CD4-positive, alpha-beta T cell (primary cell): ENCODE data around the gene TTC21B. TPM values are rescaled to one million over a fixed set of nuclear protein-coding genes. Genes with fewer than 3 reads are reported as not detected.

ENCODE experiments used
- ATAC-seq: fragments of 200-7000 bp; cut with Tn5 transposase; one replicate; pipeline ENCODE4 v1.10.0; 2022; ENCODE audit warnings: mild to moderate bottlenecking; ENCODE audit not compliant: poor library complexity
- CTCF ChIA-PET: fragments of 350-600 bp; sonication (Branson Sonifier 250); formaldehyde crosslinking; loops from one replicate; lab custom pipeline; 2021; ENCODE audit warnings: antibody characterized with exemption, inconsistent platforms; lab: Charles Lee
- POLR2A ChIA-PET: fragments of 350-600 bp; sonication (Branson Sonifier 250); formaldehyde crosslinking; loops from one replicate; lab custom pipeline; 2021; ENCODE audit warnings: antibody characterized with exemption, inconsistent platforms; lab: Charles Lee
- DNase-seq, 14 experiments: peaks; one replicate each; pipeline ENCODE4 v3.0.0-alpha.2; 2013 to 2020; ENCODE audit warnings: mixed read lengths in 2 of 14
- H3K27ac ChIP-seq, 2 donors: one replicate each; pipeline versions ENCODE4 v1.5.1 to v1.7.0; 2013; ENCODE audit warnings: low read length in 2 of 2, low read depth in 1 of 2, mild to moderate bottlenecking in 1 of 2
- H3K27me3 ChIP-seq, 2 experiments: 1 replicate in 1 of 2; 2 replicates in 1 of 2; pipeline versions ENCODE4 v1.6.1 to v1.7.0; 2013; ENCODE audit warnings: low read length in 2 of 2, control low read depth in 1 of 2, mild to moderate bottlenecking in 1 of 2, moderate library complexity in 1 of 2; ENCODE audit not compliant: insufficient read depth in 2 of 2, control insufficient read depth in 1 of 2
- H3K36me3 ChIP-seq: one replicate; pipeline ENCODE4 v1.6.1; 2013; ENCODE audit warnings: low read length, control low read depth; ENCODE audit not compliant: insufficient read depth
- H3K4me1 ChIP-seq: one replicate; pipeline ENCODE4 v1.6.1; 2013; ENCODE audit warnings: low read length, control low read depth; ENCODE audit not compliant: insufficient read depth
- H3K4me3 ChIP-seq: one replicate; pipeline ENCODE4 v1.5.1; 2013; ENCODE audit warnings: mild to moderate bottlenecking, low read length, moderate library complexity
- H3K9me3 ChIP-seq, 2 experiments: 1 replicate in 1 of 2; 2 replicates in 1 of 2; pipeline versions ENCODE4 v1.6.1 to v1.7.0; 2013; ENCODE audit warnings: low read length in 2 of 2, mild to moderate bottlenecking in 2 of 2, control low read depth in 1 of 2, moderate library complexity in 1 of 2; ENCODE audit not compliant: control insufficient read depth in 1 of 2, insufficient read depth in 1 of 2
- H3K27ac Mint-ChIP-seq: one replicate; pipeline ENCODE4 v1.8.0; 2020; ENCODE audit warnings: mixed read lengths
- H3K27me3 Mint-ChIP-seq: one replicate; pipeline ENCODE4 v1.8.0; 2021; ENCODE audit warnings: mixed read lengths
- H3K36me3 Mint-ChIP-seq: one replicate; pipeline ENCODE4 v1.8.0; 2021; ENCODE audit warnings: low read depth, mixed read lengths
- H3K4me1 Mint-ChIP-seq: one replicate; pipeline ENCODE4 v1.8.0; 2021; ENCODE audit warnings: low read depth, mixed read lengths
- H3K4me3 Mint-ChIP-seq: one replicate; pipeline ENCODE4 v1.8.0; 2020; ENCODE audit warnings: mild to moderate bottlenecking, mixed read lengths
- H3K9me3 Mint-ChIP-seq: one replicate; pipeline ENCODE4 v1.8.0; 2020; ENCODE audit warnings: mixed read lengths
- intact Hi-C, 2 experiments: fragments of 100-400 bp; cut with DNase I in 1 of 2; cut with micrococcal nuclease in 1 of 2; formaldehyde crosslinking; loops; one replicate each; pipeline versions ENCODE4 v1.15.1 to v1.9.0; 2023 to 2025; cut with DNase I, micrococcal nuclease
- total RNA-seq, 174 experiments: library from RNA in 2 of 174; stranded (reverse) in 2 of 174; gene quantifications; one replicate each; pipeline ENCODE4 v1.2.3 and lab custom pipeline; 2021 to 2026
- TF ChIP-seq, protein P1 (sequence below): fragments of 200-600 bp; IDR thresholded peaks from one replicate; pipeline ENCODE4 v1.8.0; 2022; ENCODE audit warnings: antibody characterized with exemption, mild to moderate bottlenecking

Gene TTC21B
- total RNA-seq, 2 experiments from 2014 or later: 22.9 to 25.4 TPM

DNA sequence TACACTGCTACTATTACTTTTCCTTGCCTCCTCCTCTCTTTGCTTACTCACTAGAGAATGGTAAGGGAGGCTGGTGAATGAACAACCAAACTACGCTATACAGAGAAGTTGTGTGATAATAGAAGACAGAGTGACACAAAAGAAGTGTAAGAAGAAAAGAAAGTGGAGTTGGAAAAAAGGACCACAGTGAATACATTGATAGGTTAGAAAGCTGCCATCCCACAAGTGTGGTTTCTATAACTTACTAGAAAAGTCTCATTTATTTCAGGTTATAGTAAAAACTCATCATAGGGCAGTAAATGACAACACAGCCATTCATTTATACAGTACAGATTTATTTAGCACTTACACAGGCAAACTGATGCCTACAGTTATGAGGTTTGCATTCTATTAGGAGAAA lies 77.3 kb downstream of the TTC21B start:
- Histone ChIP-seq H3K9me3 (no peaks in the 10 kb centered on the region), H3K36me3 (peaks cover 15% of the 10 kb centered on the region), H3K27ac (no peak overlapping the region), H3K27me3 (no peaks in the 10 kb centered on the region), H3K4me3 (no peak overlapping the region), H3K4me1 (no peaks in the 10 kb centered on the region)
- H3K4me1 Mint-ChIP-seq: peaks cover 34% of the 10 kb centered on the region
- no peaks in the 10 kb centered on the region for H3K27me3 Mint-ChIP-seq
- peak overlapping the region; percentile 74 for H3K27ac Mint-ChIP-seq
- peaks cover 40% of the 10 kb centered on the region for H3K36me3 Mint-ChIP-seq
- no peak overlapping the region for H3K4me3 Mint-ChIP-seq
- DNase-seq (no peak), ATAC-seq (no peak)
- intact Hi-C loops: loop anchor here in 1 of 2 experiments (10.0 kb wide), 1 partner anchor 861 kb away; no protein-coding TSS in a partner anchor
- POLR2A ChIA-PET: no interaction called here
- no peaks in the 10 kb centered on the region for H3K9me3 Mint-ChIP-seq
- TF ChIP-seq, protein P1, sequence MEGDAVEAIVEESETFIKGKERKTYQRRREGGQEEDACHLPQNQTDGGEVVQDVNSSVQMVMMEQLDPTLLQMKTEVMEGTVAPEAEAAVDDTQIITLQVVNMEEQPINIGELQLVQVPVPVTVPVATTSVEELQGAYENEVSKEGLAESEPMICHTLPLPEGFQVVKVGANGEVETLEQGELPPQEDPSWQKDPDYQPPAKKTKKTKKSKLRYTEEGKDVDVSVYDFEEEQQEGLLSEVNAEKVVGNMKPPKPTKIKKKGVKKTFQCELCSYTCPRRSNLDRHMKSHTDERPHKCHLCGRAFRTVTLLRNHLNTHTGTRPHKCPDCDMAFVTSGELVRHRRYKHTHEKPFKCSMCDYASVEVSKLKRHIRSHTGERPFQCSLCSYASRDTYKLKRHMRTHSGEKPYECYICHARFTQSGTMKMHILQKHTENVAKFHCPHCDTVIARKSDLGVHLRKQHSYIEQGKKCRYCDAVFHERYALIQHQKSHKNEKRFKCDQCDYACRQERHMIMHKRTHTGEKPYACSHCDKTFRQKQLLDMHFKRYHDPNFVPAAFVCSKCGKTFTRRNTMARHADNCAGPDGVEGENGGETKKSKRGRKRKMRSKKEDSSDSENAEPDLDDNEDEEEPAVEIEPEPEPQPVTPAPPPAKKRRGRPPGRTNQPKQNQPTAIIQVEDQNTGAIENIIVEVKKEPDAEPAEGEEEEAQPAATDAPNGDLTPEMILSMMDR: no peak
- CTCF ChIA-PET: no interaction called here

DNA sequence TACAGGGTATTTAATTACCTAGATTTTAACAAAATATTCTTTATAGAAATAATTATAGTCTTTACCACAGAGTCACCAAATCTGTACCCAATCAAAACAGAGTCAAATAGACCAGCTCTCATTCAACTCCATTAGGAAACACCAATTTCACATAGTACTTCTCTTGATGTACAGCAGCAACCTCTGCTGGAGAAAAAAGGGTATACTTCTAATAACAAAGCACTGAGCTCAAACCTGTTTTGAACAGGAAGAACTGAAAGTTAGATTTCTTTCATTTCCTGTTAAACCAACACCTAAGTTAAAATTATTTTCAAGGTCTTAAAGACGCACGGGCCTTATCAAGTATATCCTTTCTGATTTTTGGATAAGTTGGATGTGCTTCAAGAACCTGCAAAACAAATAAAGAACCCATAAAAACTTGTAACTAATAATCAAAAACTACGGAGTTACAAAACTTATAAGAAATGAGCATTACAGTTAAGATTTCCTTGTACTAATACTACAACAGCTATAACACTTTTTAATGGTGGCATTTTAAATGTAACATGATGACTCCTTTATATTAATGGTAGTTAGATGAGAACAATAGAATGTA lies 79.0 kb downstream of the TTC21B start:
- peaks cover 5% of the 10 kb centered on the region for H3K36me3 ChIP-seq
- ATAC-seq (peak; percentile 97), DNase-seq (peak in 3 of 14 experiments; percentile 69 to 77 (median 70))
- TF ChIP-seq, protein P1: peak; percentile 68
- peaks cover 36% of the 10 kb centered on the region for H3K36me3 Mint-ChIP-seq
- H3K4me1 Mint-ChIP-seq: peaks cover 34% of the 10 kb centered on the region
- peak overlapping the region; percentile 74 for H3K27ac Mint-ChIP-seq
- no peak overlapping the region for H3K4me3 Mint-ChIP-seq
- no peaks in the 10 kb centered on the region for H3K9me3 ChIP-seq
- no peak overlapping the region for H3K4me3 ChIP-seq
- intact Hi-C loops: loop anchor here (1.0 to 10.0 kb wide), 5 partner anchors 473 to 882 kb away; partner anchors contain the start of gene SCN2A (in 1 of the 2)
- ChIA-PET POLR2A (interaction anchor here (0.6 to 1.8 kb wide), 4 partner anchors 15 to 858 kb away, joined by 3 to 10 read pairs (median 5); partner anchors contain the start of genes GALNT3 and TTC21B), CTCF (interaction anchor here (0.6 to 1.6 kb wide), 13 partner anchors 9 to 860 kb away, joined by 3 to 5 read pairs (median 4); partner anchors contain the start of genes GALNT3 and TTC21B)
- no peaks in the 10 kb centered on the region for H3K27me3 ChIP-seq
- no peaks in the 10 kb centered on the region for H3K4me1 ChIP-seq
- no peaks in the 10 kb centered on the region for H3K9me3 Mint-ChIP-seq
- no peaks in the 10 kb centered on the region for H3K27me3 Mint-ChIP-seq
- H3K27ac ChIP-seq: no peak overlapping the region

DNA sequence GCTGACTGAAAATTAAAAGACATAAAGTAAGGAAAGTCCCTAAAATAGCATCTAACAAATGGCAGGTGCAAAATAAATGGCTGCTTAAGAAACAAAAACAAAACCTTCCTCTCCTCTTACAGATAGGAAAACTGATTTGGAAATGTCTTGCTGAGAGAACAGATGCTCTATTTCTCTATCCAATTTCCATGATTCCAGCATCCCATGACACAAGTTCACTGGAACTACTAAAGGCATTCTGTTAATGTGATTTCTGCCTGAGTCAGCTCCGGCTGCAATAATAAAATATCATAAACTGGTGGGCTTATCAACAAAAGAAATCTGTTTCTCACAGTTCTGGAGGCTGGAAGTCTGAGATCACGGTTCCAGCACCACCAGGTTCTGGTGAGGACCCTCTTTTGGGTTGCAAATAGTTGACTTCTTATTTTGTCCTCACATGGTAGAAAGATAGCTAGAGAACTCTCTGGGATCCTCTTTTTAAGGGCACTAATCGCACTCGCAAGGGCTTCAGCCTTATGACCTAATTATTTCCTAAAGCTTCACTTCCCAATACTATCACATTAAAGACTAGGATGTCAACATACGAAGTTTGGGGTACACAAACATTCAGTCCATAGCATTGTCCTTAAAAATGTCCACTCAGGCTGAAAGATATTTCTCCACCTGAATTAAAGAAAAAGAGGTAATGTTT lies 81.3 kb downstream of the TTC21B start:
- Mint-ChIP-seq H3K27me3 (no peaks in the 10 kb centered on the region), H3K4me1 (peaks cover 23% of the 10 kb centered on the region), H3K4me3 (no peak overlapping the region), H3K9me3 (no peaks in the 10 kb centered on the region), H3K36me3 (peaks cover 44% of the 10 kb centered on the region), H3K27ac (no peak overlapping the region)
- CTCF ChIA-PET: no interaction called here
- no peak overlapping the region for H3K4me3 ChIP-seq
- POLR2A ChIA-PET: no interaction called here
- no peaks in the 10 kb centered on the region for H3K27me3 ChIP-seq
- H3K36me3 ChIP-seq: peaks cover 4% of the 10 kb centered on the region
- no peaks in the 10 kb centered on the region for H3K4me1 ChIP-seq
- no peak for ATAC-seq
- intact Hi-C loops: loop anchor here (2.0 to 10.0 kb wide), 3 partner anchors 471 to 857 kb away; partner anchors contain the start of gene SCN2A (in 1 of the 2)
- TF ChIP-seq, protein P1: no peak
- no peak for DNase-seq
- H3K27ac ChIP-seq: no peak overlapping the region
- no peaks in the 10 kb centered on the region for H3K9me3 ChIP-seq
